CD14-positive monocyte (primary cell): ENCODE measurements around the gene IKBKG. TPM values are rescaled to one million over a fixed set of nuclear protein-coding genes. Genes with fewer than 3 reads are reported as not detected.
A peak's percentile ranks its signal among the peaks of the same experiment; 100 is the strongest.
"Not testable (repeated sequence)": the region's sequence is repeated elsewhere in the genome, so short reads cannot be mapped to it uniquely, and the experiment has no call there.

Source experiments
- DNase-seq, 3 donors: peaks; one replicate each; pipeline ENCODE4 v3.0.0-alpha.2; 2011 to 2022
- H2AFZ ChIP-seq: 2 replicates; pipeline ENCODE4 v1.6.0; 2012; ENCODE audit warnings: mild to moderate bottlenecking, low read depth, low read length, inconsistent platforms; ENCODE audit not compliant: insufficient read depth, poor library complexity, severe bottlenecking
- H3K27ac ChIP-seq, 2 donors: 1 replicate in 1 of 2; 2 replicates in 1 of 2; pipeline ENCODE4 v1.5.1; 2012 to 2013; ENCODE audit warnings: low read length in 2 of 2, control low read depth in 1 of 2, inconsistent platforms in 1 of 2, low read depth in 1 of 2, mild to moderate bottlenecking in 1 of 2
- H3K27me3 ChIP-seq, 2 donors: one replicate each; pipeline versions ENCODE4 v1.6.0 to v1.6.1; 2011 to 2013; ENCODE audit warnings: low read length in 2 of 2; ENCODE audit not compliant: control insufficient read depth in 2 of 2, insufficient read depth in 2 of 2
- H3K36me3 ChIP-seq, 2 donors: replicated peaks in 1 of 2; 1 replicate in 1 of 2; 2 replicates in 1 of 2; pipeline versions ENCODE4 v1.5.1 to v1.6.1; 2012 to 2013; ENCODE audit warnings: low read length in 2 of 2, control low read depth in 1 of 2, inconsistent platforms in 1 of 2, mild to moderate bottlenecking in 1 of 2; ENCODE audit not compliant: insufficient read depth in 2 of 2, control insufficient read depth in 1 of 2
- H3K4me1 ChIP-seq, 2 donors: 1 replicate in 1 of 2; 2 replicates in 1 of 2; pipeline versions ENCODE4 v1.5.1 to v1.6.1; 2012 to 2013; ENCODE audit warnings: low read length in 2 of 2, control low read depth in 1 of 2, inconsistent platforms in 1 of 2, mild to moderate bottlenecking in 1 of 2, moderate library complexity in 1 of 2; ENCODE audit not compliant: insufficient read depth in 2 of 2, control insufficient read depth in 1 of 2
- H3K4me2 ChIP-seq: replicated peaks from 2 replicates; pipeline ENCODE3; 2012; ENCODE audit warnings: low read length, moderate library complexity, mild to moderate bottlenecking; ENCODE audit not compliant: poor library complexity, severe bottlenecking; ENCODE audit errors: extremely low read depth
- H3K4me3 ChIP-seq, 3 experiments: fragments of 200-600 bp in 1 of 3; sonication (generic) in 1 of 3; replicated peaks in 1 of 3; 1 replicate in 2 of 3; 2 replicates in 1 of 3; pipeline ENCODE4 v1.5.1; 2011 to 2013; ENCODE audit warnings: low read length in 3 of 3, mild to moderate bottlenecking in 3 of 3, control low read depth in 2 of 3, low read depth in 2 of 3, inconsistent platforms in 1 of 3, moderate library complexity in 1 of 3
- H3K79me2 ChIP-seq: 2 replicates; pipeline ENCODE4 v1.6.0; 2012; ENCODE audit warnings: mild to moderate bottlenecking, control low read depth, inconsistent platforms, low read length, moderate library complexity; ENCODE audit not compliant: insufficient read depth
- H3K9ac ChIP-seq: 2 replicates; pipeline ENCODE4 v1.6.0; 2017; ENCODE audit warnings: low read length, mild to moderate bottlenecking; ENCODE audit not compliant: insufficient read depth, poor library complexity, severe bottlenecking
- H3K9me3 ChIP-seq, 2 donors: replicated peaks in 1 of 2; 1 replicate in 1 of 2; 2 replicates in 1 of 2; pipeline versions ENCODE4 v1.5.1 to v1.6.1; 2012 to 2013; ENCODE audit warnings: low read length in 2 of 2, control low read depth in 1 of 2; ENCODE audit not compliant: control insufficient read depth in 1 of 2, insufficient read depth in 1 of 2
- H4K20me1 ChIP-seq: 2 replicates; pipeline ENCODE4 v1.6.0; 2012; ENCODE audit warnings: mild to moderate bottlenecking, low read length, control low read depth, moderate library complexity; ENCODE audit not compliant: insufficient read depth
- H3K27ac Mint-ChIP-seq, 7 donors: one replicate each; pipeline ENCODE4 v1.8.0; 2020; ENCODE audit warnings: mild to moderate bottlenecking in 7 of 7, mixed read lengths in 7 of 7, moderate library complexity in 6 of 7, inconsistent platforms in 2 of 7
- H3K27me3 Mint-ChIP-seq, 3 donors: one replicate each; pipeline ENCODE4 v1.8.0; 2021 to 2022; ENCODE audit warnings: low read depth in 3 of 3, mild to moderate bottlenecking in 3 of 3, mixed read lengths in 3 of 3, moderate library complexity in 3 of 3, inconsistent platforms in 1 of 3
- H3K36me3 Mint-ChIP-seq, 2 donors: one replicate each; pipeline ENCODE4 v1.8.0; 2020; ENCODE audit warnings: mixed read lengths in 2 of 2, inconsistent platforms in 1 of 2, mild to moderate bottlenecking in 1 of 2
- H3K4me1 Mint-ChIP-seq: one replicate; pipeline ENCODE4 v1.8.0; 2020; ENCODE audit warnings: mild to moderate bottlenecking, mixed read lengths
- H3K4me3 Mint-ChIP-seq, 2 donors: one replicate each; pipeline ENCODE4 v1.8.0; 2020; ENCODE audit warnings: mild to moderate bottlenecking in 2 of 2, mixed read lengths in 2 of 2, moderate library complexity in 1 of 2
- H3K9me3 Mint-ChIP-seq, 7 donors: one replicate each; pipeline ENCODE4 v1.8.0; 2020 to 2022; ENCODE audit warnings: mixed read lengths in 7 of 7, mild to moderate bottlenecking in 6 of 7, moderate library complexity in 6 of 7, inconsistent platforms in 2 of 7
- WGBS: methylation state at CpG from one replicate; pipeline ENCODE4 v1.1.5; 2013; ENCODE audit warnings: missing lambda C conversion rate; ENCODE audit not compliant: insufficient coverage; 5-methylcytosine and 5-hydroxymethylcytosine counted together
- intact Hi-C, 2 donors: fragments of 100-400 bp; cut with micrococcal nuclease; formaldehyde crosslinking; loops; one replicate each; pipeline versions ENCODE4 v1.15.0 to v1.15.1; 2023
- polyA plus RNA-seq, 3 donors: library from polyadenylated mRNA; depleted of rRNA in 1 of 3; unstranded in 2 of 3; stranded (reverse) in 1 of 3; fragments of 300-500 nt in 2 of 3; fragments of >200 nt in 1 of 3; fragmentation: Illumina TruSeq in 2 of 3; gene quantifications; 1 replicate in 2 of 3; 2 replicates in 1 of 3; pipeline ENCODE4 v1.2.3, GENCODE V29; 2012 to 2021
- TF ChIP-seq, protein P1 (sequence below): fragments of 200-600 bp; IDR thresholded peaks from one replicate; pipeline ENCODE4 v1.8.0; 2022; ENCODE audit warnings: antibody characterized with exemption, mild to moderate bottlenecking

Gene IKBKG
- polyA plus RNA-seq, 3 donors = 31.3 to 60.8 (median 33.7) TPM

DNA sequence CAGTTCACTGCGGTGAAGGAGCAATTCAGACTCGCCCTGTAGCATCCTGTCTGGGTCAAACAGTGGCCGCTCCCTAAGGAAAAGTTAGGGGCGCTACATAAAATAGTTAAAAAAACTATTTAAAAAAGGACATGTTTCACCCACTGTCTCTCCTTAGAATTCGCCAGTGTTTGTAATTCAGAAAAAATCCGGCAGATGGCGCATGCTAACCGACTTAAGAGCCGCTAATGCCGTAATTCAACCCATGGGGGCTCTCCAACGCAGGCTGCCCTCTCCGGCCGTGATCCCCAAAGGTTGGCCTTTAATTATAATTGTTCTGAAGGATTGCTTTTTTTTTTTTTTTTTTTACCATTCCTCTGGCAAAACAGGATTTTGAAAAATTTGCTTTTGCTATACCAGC, 43.0 kb downstream of the IKBKG start:
- DNase-seq, H3K36me3 ChIP-seq, H3K27me3 ChIP-seq, H3K4me3 Mint-ChIP-seq, H3K4me3 ChIP-seq, H4K20me1 ChIP-seq, H3K27me3 Mint-ChIP-seq, H3K9me3 ChIP-seq, intact Hi-C loops, H3K36me3 Mint-ChIP-seq, H2AFZ ChIP-seq, H3K79me2 ChIP-seq, H3K27ac ChIP-seq, H3K4me2 ChIP-seq, H3K4me1 Mint-ChIP-seq, H3K9ac ChIP-seq, H3K27ac Mint-ChIP-seq, H3K4me1 ChIP-seq: not testable (repeated sequence)
- H3K9me3 Mint-ChIP-seq = peaks cover 0 to 10% (median 0%) of the 10 kb centered on the region in 7 donors
- no CpG with 5 or more reads among the region's 13 CpGs for WGBS

DNA sequence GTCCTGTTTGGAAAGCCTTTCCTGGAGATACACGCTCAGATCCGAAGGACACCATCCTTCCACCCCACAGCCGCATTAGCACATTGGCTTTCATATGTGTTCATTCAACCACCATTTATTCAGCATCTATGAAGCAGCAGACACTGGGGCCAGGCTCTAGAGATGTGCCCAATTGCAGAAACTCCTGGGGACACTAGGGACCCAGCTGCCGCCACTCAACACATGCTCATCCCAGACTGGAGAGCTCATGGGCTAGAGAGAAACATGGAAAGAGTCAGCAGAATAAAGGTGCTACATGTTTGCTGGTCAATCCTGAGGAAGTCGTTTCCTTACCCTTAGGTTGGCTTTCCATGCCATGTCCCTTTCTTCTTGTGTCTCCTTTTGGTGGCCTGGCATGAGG, 45.1 kb downstream of the IKBKG start:
- H3K9ac ChIP-seq = no peak overlapping the region
- Mint-ChIP-seq H3K4me1 (peaks cover 13% of the 10 kb centered on the region), H3K27ac (peak overlapping the region in 1 of 7 donors; percentile 10), H3K27me3 (peaks cover 0 to 3% (median 2%) of the 10 kb centered on the region in 3 donors), H3K36me3 (no peaks in the 10 kb centered on the region), H3K4me3 (no peak overlapping the region), H3K9me3 (peaks cover 0 to 17% (median 0%) of the 10 kb centered on the region in 7 donors)
- no peaks in the 10 kb centered on the region for H3K27me3 ChIP-seq
- H3K4me3 ChIP-seq = no peak overlapping the region
- H2AFZ ChIP-seq = no peak overlapping the region
- no peaks in the 10 kb centered on the region for H4K20me1 ChIP-seq
- no peaks in the 10 kb centered on the region for H3K79me2 ChIP-seq
- TF ChIP-seq, protein P1, sequence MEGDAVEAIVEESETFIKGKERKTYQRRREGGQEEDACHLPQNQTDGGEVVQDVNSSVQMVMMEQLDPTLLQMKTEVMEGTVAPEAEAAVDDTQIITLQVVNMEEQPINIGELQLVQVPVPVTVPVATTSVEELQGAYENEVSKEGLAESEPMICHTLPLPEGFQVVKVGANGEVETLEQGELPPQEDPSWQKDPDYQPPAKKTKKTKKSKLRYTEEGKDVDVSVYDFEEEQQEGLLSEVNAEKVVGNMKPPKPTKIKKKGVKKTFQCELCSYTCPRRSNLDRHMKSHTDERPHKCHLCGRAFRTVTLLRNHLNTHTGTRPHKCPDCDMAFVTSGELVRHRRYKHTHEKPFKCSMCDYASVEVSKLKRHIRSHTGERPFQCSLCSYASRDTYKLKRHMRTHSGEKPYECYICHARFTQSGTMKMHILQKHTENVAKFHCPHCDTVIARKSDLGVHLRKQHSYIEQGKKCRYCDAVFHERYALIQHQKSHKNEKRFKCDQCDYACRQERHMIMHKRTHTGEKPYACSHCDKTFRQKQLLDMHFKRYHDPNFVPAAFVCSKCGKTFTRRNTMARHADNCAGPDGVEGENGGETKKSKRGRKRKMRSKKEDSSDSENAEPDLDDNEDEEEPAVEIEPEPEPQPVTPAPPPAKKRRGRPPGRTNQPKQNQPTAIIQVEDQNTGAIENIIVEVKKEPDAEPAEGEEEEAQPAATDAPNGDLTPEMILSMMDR = no peak
- no peaks in the 10 kb centered on the region for H3K9me3 ChIP-seq
- H3K4me1 ChIP-seq = peaks cover 9% of the 10 kb centered on the region in 2 donors
- DNase-seq = no peak
- no peak overlapping the region for H3K27ac ChIP-seq
- intact Hi-C loops = no loop called here
- no peak overlapping the region for H3K4me2 ChIP-seq
- H3K36me3 ChIP-seq = no peaks in the 10 kb centered on the region
- 100% methylated on average over 3 of the region's 5 CpGs for WGBS
